GM03348 (cell line): ENCODE data around the gene CALD1.

Experiments used
- DNase-seq: peaks from one replicate; pipeline ENCODE4 v3.0.0; 2012; ENCODE audit warnings: low spot score

Gene CALD1

GRCh38 chr7:134896073-134896472, 116.6 kb downstream of the CALD1 start:
- DNase-seq: no peak

- no peak for DNase-seq
Measured at GRCh38 chr7:134897936-134898335, 118.5 kb downstream of the CALD1 start.

- no peak for DNase-seq
Measured at GRCh38 chr7:134899729-134900128, 120.3 kb downstream of the CALD1 start.

GRCh38 chr7:134900166-134900982, 120.9 kb downstream of the CALD1 start:
- DNase-seq: no peak

- DNase-seq: no peak
Measured at GRCh38 chr7:134901389-134902020, 122.1 kb downstream of the CALD1 start.

GRCh38 chr7:134902058-134902457, 122.6 kb downstream of the CALD1 start:
- DNase-seq: no peak

- no peak for DNase-seq
Measured at GRCh38 chr7:134903073-134903790, 123.8 kb downstream of the CALD1 start.

GRCh38 chr7:134905375-134905774, 125.9 kb downstream of the CALD1 start:
- DNase-seq: peak; percentile 82

- no peak for DNase-seq
Measured at GRCh38 chr7:134907000-134907399, 127.6 kb downstream of the CALD1 start.

GRCh38 chr7:134907639-134908038, 128.2 kb downstream of the CALD1 start:
- DNase-seq: peak; percentile 53

GRCh38 chr7:134908289-134908688, 128.9 kb downstream of the CALD1 start:
- peak; percentile 32 for DNase-seq

GRCh38 chr7:134910214-134910890, 130.9 kb downstream of the CALD1 start:
- DNase-seq: no peak

GRCh38 chr7:134910968-134911367, 131.5 kb downstream of the CALD1 start:
- DNase-seq: no peak

- DNase-seq: no peak
Measured at GRCh38 chr7:134916171-134916883, 136.9 kb downstream of the CALD1 start.

- no peak for DNase-seq
Measured at GRCh38 chr7:134919240-134919641, 139.8 kb downstream of the CALD1 start.

GRCh38 chr7:134920026-134920753, 140.8 kb downstream of the CALD1 start:
- peak; percentile 46 for DNase-seq

- DNase-seq: no peak
Measured at GRCh38 chr7:134922720-134923704, 143.6 kb downstream of the CALD1 start.

- no peak for DNase-seq
Measured at GRCh38 chr7:134925766-134926165, 146.3 kb downstream of the CALD1 start.

GRCh38 chr7:134926396-134926795, 147.0 kb downstream of the CALD1 start:
- DNase-seq: no peak

GRCh38 chr7:134927076-134927475, 147.6 kb downstream of the CALD1 start:
- DNase-seq: no peak
